Myocyte (in vitro differentiated cells): Measurements from ENCODE around the gene MAP7D1. TPM values are rescaled to one million over a fixed set of nuclear protein-coding genes. Genes with fewer than 3 reads are reported as not detected.

Experiments used
- DNase-seq: peaks from one replicate; pipeline ENCODE4 v3.0.0-alpha.2; 2012; ENCODE audit warnings: low read depth
- total RNA-seq: library from RNA; depleted of rRNA; stranded (reverse); fragments of >200 nt; gene quantifications from 2 replicates; pipeline ENCODE4 v1.2.3, GENCODE V29; 2014

MAP7D1 gene
- total RNA-seq, 1 donor from 2014 or later = 733 TPM

DNA sequence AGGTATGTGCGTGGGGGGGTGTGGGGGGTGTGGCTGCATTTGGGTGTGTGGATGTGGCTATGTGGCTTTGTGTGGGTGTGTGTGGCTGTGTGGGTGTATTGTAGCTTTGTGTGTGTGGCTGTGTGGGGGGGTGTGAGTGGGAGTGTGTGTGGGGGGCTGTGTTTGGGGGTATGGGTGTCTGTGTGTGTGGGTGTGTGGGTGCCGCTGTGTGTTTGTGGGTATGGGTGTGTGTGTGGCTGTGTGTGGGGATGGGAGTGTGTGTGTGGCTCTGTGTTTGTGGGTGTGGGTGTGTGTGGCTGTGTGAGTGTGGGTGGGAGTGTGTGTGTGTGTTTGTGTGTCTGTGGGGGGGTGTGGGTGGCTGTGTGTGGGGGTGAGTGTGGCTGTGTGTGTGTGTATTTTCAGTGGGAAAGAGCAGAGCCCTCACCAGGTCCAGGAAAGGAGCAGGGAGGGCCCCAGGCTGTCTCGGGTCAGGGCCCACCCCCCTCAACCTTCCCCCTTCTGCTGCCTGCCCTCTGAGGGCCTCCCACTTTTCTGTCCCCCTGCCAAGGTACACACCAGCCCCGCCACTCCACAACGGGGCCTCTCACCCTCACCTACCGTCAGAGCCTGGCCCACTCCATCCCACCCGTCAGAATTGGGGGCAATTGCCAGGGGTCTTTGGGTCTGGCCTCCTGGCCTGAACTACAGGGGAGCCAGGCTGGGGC is 29.0 kb upstream of the MAP7D1 start:
- DNase-seq = no peak

DNA sequence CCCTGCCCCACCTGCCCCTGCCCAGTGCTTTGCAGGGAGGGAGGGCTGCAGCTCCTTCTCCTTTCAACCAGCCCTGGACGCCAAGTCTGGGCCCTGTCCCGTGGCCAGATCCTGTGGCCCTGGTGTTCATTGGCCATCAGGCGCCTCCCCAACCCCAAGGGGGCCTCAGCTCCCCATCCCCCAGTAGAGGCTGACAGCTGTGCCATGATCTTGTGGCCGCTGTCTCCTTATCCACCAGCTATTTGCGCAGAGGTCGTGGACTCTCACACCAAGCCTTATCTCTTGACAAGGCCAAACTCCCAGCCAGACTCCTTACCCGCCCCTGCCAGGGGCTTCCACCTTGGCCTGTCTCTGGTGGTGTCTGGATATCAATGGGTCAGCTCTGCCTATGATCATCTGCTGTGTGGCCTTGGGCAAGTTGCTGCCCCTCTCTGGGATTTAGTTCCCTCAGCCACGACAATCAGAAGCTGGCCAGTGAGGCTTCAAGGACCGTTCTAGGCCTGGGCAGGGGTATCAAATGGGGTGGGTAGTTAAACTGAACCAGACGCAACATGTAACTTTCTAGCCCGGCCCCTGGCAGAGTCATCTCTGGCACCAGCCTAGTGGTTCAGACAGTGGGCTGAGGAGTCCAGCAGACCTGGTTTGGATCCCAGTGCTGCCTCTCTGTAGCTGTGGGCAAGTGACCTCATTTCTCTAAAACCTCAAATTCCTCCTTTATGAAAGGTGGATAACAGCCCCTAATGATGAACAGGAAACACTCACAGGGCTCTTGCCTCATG is 27.6 kb upstream of the MAP7D1 start:
- peak; percentile 50 for DNase-seq

DNA sequence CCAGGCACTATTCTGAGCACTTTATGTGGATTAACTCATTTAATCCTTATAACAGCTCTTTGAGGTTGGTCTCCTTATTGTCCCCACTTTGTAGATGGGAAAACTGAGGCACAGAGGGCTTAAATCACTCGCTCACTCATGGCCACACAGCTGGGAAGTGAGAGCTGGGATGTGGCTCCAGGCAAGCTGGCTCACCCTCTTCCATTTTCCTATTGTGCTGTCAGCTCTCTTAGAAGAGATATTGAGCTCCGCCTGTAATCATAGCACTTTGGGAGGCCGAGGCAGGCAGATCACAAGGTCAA is 27.1 kb upstream of the MAP7D1 start:
- DNase-seq = no peak

DNA sequence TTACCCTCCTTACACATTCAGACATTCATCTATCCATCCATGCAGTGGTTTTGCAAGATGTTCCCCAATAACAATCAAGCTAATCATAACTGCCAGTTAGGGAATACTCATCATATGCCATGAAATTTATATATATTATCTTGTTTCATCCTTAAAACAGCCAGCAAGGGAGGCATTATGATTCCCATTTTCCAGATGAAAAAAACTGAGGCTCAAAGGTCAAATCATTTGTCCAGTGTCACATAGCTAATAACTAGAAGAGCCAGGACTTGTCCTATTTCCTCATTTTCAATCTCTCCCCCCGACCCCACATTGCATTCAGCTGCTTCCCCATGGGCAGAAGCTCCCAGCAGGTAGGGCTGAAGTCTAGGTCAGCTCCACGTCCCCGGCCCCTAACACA is 23.9 kb upstream of the MAP7D1 start:
- DNase-seq = no peak

DNA sequence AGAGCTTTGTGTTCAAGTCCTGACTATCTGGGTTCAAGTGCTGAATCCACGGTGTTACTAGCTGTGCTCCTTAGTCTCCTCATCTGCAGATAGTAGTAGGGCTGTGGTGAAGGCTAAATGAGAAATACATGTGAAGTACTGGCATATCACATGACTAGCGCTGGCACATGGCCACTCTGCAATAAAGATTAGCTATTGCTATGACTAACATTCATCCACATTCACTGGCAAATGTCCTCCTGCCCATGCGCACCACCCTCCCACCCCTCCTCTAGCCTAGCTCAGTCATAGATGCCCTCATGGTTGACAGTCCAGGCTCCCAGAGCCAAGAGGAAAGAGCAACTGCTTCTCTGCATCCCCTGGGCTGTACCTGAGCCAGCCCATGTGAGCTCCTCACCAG is 22.5 kb upstream of the MAP7D1 start:
- DNase-seq = peak; percentile 73

DNA sequence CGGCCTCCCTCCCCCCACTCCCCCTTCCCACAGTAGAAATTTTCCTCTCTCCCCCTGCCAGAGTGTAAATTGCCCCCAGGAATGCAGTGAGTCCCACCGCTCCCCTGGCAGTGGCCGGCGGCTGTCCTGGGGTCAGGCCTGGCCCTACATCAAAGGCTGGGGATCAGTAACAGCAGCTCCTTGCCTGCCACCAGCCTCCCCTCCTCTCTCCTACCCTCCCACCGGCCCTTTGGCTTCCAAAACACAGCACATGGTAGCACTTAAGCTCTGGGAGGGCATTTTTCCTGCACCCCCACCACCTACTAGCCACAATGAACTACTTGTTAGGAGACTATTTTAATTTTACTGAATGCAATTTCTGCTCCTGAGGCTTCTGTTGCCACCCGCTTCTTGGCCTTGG is 21.9 kb upstream of the MAP7D1 start:
- no peak for DNase-seq

DNA sequence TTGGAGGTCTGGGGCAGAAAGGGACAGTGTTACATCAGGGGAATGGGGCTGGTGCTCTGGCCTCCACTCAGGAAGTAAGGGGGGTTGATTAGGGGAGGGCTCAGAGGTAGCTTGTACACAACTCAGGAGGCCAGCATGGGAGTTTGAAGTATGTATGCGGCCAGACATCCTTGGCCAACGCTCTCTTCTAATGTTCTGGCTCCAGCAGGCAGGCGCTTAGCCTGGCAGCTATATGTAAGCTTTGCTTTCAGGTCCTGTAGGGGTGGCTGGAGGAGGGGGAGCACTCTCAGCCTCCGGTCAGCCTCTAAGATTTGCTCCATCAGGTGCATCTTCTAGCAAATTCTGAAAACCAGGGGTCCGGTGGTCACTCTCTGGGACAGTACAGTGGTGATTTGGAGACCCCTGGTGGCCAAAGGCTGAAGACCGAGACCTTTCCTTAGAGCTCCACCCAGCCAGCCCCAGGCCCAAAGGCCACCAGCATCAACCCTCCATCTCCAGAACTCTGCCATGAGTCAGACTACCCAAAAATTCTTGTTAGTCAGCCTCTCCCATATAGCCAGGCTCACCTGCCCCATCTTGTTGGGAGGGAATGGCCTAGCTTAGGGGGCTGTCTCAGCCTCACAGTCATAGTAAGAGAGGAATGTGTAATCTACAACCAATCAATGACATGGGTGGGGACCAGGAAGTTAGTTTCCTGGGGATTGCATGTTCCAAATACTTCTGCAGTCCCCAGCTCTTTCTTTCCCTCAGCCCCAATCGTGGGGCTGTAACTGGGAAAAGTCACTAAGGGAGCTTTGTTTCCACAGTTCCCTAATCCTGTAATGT is 21.2 kb upstream of the MAP7D1 start:
- peak; percentile 65 for DNase-seq

DNA sequence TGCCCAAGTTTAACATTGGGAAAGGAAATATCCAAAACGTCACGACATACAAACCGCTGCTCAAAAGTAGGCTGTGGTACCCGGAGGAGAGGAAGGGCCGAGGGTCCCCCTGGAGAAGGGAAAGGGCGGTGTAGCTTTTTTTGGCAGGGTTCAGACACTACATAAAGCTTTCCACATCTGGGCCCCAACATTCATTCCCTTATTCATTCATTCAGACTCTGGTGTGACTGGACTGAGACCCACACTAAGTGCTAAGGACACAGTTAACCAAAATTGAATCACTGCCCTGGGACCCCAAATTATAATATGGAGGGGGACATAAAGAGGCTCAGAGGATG is 20.7 kb upstream of the MAP7D1 start:
- DNase-seq = no peak

DNA sequence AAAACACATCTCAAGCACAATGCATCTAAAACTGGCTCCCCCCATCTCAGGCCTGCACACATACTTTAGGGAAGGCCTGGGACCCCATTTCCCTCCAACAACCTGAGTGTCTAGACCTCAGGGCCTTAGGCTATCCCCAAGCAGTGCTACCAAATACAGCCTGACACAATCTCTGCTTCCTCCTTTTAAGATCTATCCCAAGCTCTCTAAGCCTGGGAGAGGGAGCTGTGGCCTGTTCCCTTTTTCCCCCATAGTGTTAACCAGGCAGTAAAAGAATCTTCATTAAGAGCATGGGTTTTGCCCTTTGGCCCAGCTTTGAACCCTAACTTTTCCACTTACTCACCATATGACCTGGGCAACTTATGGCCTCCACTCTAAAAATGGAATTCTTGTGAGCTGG is 20.2 kb upstream of the MAP7D1 start:
- DNase-seq = no peak

DNA sequence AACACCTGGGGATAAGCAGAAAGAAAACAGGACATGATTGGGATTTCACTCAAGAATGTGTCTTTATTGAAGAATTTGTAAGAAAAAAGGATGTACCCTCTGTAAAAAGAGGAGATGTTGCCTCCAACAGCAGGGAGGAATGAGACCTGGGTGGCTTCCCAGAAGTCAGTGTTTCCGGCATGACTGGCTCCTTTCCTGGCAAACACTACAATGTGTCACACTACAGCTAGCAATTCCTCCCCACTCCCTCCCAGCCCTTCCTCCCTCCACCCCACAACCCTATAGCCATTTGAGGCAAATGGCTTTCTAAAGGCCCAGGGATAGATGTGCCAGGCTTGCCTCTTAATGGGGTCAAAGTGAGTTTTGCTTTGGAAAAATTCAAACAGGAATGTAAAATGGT is 19.4 kb upstream of the MAP7D1 start:
- peak; percentile 65 for DNase-seq

DNA sequence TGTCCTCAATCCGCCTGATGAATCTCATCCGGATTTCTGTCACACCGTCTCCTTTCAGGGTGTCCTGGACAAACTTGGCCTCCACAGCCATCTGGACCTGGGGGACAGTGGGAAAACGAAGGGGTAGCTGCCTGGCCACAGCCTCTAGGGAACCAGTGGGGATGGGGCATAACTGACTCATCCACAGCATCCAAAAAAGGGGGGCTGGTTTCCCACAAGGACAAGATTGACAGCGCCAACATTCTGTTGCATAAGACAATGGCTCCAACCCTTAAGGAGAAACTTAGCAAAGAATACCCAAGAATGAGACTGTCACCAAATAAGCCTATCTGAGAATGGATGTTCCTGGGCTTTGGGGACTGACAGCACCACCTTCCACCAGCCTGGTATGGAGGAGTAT is 18.7 kb upstream of the MAP7D1 start:
- peak; percentile 82 for DNase-seq

DNA sequence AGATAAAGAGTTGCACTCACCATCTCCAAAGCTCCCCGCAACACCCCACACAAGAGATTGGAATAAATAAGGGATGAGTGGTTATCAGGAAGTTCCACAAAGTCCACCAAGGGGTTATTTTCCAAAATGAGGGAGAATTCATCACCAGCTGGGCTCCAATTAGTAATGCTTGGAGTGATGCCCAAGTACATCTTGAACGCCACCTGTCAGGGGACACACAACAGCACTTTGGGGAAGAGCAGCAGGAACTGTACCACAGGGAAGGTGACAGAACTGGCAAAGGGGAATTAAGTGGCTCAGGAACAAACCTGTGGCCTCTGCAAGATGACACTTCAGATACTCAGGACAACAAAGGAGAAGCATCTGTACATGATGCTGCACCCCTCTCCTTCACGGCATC is 18.2 kb upstream of the MAP7D1 start:
- peak; percentile 63 for DNase-seq

DNA sequence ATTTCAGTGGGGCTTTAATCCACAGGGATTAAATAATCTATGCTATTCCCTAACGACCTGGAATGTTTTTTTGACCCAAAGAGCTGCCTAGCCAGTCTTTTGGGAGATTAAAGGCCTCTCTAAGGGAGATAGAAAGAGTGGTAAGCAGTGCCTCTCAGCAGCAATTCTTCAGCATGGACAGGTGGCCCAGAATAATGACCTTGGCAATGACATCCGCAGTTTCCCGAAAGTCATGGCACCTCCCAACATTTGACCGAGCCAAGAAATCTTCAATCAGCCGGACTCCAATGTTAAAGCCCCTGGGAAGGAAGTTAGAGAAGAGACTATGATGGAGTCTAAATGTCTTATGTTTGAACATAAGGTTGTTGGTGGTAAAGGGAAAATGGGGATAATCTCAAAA is 16.4 kb upstream of the MAP7D1 start:
- no peak for DNase-seq

DNA sequence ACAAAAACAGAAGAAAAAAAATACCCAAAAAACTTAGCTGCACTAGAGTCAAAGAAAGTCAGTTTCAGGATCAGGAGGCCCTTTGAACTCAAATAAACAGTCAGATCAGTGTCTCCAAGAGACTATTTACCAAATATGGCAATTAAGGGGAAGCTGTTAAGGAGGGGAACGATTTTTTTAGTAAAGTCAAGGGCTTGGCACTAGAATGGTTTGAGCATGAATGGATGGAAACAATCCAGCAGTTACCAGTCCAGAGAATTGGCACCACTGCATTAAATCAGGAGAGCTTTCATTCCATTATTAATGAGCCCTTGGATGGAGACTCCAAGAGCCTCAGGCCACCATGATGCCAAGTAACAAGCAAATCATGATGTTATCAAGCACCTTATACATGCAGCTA is 13.8 kb upstream of the MAP7D1 start:
- no peak for DNase-seq

DNA sequence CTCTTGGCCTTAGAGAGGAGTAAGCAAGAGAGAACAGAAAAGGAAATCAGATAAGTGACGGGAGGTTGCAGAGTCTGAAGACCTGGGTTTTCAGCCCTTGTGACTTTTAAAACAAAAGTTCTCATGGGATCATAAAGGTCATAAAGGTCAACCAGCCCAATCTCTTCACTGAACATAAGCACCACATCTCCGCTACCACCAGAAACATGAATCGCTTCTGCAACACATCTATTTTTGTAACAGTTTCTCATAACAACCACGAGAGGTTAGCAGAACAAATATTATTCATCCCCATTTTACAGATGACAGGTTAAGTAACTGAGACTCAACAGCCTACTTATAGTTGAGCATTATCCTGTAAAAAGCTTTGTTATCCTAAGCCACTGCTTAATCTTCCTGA is 12.5 kb upstream of the MAP7D1 start:
- DNase-seq = no peak

DNA sequence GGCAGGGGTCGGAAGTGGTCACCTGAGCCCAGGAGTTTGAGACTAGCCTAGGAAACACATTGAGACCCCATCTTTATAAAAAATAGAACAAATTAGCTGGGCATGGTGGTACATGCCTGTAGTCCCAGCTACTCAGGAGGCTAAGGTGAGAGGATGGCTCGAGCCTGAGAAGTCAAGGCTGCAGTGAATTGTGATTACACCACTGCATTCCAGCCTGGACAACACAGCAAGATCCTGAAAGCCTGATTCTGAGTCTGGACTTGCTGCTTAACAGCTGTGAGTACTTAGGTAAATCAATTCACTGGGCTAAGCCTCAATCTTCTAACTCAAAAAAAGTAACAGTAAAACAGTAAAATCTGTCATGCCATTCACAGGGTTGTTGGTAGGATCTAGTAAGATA is 11.5 kb upstream of the MAP7D1 start:
- no peak for DNase-seq

DNA sequence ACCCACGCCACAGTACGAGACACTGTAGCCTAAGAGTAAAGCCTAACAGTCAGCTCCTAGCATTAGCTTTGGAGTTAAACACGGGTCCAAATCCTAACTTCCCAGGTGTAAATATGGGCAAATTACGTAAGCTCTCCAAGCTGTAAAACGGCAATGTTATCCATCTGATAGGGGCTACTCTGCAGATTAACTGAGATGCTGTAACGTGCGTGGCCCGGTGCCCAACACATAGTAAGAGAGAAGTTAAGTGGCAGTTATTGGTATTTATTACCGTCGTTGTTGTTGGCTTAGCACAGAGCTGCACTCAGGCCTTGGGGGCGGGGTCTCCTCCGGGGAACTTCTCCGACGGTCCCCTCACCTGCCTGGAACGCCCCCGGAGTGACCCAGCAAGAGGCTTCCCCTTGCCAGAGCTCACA is 7.1 kb upstream of the MAP7D1 start:
- no peak for DNase-seq

DNA sequence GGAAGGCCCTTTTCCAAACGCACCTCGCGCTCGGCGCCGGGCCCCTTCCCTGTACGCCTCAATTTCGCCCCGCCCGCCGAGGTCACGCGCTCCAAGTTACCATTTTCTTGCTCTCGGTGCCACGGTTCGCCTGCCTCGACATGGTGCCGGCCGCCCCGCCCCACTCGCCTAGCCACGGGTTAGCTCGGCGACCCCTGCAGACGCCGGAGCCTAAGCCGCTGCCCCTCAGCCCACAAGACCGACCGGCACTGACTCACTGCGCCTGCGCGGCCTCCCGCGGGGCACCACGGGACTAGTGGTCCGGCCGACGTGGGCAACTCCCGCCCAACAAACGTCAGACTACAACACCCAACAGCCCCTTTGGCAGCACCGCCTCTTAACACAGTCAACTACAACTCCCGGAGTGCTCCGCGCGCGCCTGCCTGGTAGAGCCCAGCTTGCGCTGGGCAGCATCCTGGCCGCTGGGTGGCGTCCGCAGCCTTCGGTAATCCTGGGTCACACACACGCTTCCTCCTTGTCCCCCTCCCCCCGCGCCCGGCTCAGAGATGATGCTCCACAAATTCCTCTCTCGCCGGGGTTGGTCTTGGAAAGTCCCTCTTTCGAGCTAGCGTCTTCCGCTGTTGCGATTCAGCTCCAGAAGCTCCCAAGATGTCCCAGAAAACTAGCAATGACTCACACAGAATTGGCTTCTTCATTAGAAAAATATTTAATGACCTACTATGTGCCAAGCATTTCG is 6.6 kb upstream of the MAP7D1 start, which contains the start of gene TRAPPC3:
TRAPPC3 (minus strand) TSS at position 250 of the 736 bp plus-strand sequence; CDS start at position 142, 108 bp downstream.
- peak; percentile 100 for DNase-seq

DNA sequence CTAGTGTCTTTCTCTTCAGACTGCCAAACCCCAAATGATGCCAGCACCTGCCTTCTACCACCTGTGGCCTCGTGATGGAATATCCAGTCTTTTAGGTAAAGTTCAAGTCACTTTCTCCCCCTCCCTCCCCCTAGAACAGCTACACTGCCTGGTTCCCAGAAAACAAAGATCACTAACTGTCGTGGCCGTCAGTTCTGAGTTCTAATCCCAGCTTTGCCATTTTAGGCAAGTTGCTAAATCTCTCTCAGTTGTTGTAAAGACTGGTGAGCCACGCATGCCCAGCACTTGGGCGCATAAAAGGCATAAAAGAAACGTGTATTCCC is 6.0 kb upstream of the MAP7D1 start:
- no peak for DNase-seq

DNA sequence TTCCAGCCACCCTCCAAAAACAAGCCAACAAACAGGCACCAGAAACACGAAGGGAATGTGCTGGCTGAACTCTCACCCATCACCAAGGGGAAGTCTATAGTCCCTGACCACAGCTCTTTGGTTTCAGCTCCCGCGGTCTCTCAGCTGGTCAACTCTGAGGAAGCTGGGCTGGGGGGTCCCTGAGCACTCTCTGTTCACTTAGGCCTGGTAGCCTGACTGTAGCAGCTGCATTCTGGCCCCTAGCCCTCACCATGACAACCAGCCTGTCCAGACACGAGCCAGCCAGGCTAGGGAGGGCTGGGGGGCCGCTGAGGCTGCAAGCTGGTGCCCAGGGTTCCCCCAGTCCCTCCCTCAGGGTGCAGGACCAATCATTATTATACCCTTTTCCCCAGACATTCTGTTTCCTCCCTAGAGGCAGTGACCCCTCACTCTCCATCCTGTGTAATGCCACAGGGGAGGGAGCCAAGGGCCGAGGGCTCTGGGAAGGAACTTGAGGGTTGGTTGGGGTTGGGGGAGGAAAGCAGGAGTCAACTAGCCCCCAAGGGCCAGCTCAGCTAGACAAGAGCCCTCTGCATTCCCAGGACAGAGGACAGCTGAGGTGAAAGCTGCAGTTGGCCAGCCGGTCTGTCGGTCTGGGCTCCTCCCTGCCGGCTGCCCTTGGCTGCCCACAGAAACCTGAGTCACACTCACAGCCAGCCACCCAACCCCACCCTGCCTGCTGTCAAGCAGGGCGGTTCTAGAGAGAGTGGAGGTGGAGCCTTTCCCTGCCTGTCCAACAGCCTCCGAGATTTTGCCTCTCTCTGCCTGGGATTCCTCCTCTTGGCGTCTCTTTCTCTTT is 5.4 kb upstream of the MAP7D1 start:
- DNase-seq = peak; percentile 99
